ENCODE results near the gene STIM1.
A peak's percentile ranks its signal among the peaks of the same experiment; 100 is the strongest.

The STIM1 gene

GRCh38 chr11:4086575-4087353 lies 231.3 kb downstream of the STIM1 start:
- ATAC-seq: no peak

GRCh38 chr11:4087551-4087950 lies 232.1 kb downstream of the STIM1 start:
- peak; percentile 48; the same call in 1 of the 3 replicates for ATAC-seq

More at GRCh38 chr11:4086575-4087353, 231.3 kb downstream of the STIM1 start:
- TF ChIP-seq ZNF70 (CRISPR knock-in tag; IDR thresholded peaks at IDR 0.05) (no peak), ESRRG (CRISPR knock-in tag; IDR thresholded peaks at IDR 0.05) (no peak), GLIS3 (CRISPR knock-in tag; IDR thresholded peaks at IDR 0.05) (no peak), ISL1 (CRISPR knock-in tag; IDR thresholded peaks at IDR 0.05) (no peak), ZNF8 (CRISPR knock-in tag; IDR thresholded peaks at IDR 0.05) (no peak), BACH2 (CRISPR knock-in tag; IDR thresholded peaks at IDR 0.05; ENCODE audit: borderline replicate concordance) (no peak), ARNTL (CRISPR knock-in tag; IDR thresholded peaks at IDR 0.05; ENCODE audit: borderline replicate concordance, low read depth) (no peak), CSDC2 (CRISPR knock-in tag; IDR thresholded peaks at IDR 0.05) (no peak), OSR1 (CRISPR knock-in tag; IDR thresholded peaks at IDR 0.05) (no peak)

GRCh38 chr11:4090258-4090657 lies 234.8 kb downstream of the STIM1 start:
- TF ChIP-seq CREB5 (CRISPR knock-in tag; IDR thresholded peaks at IDR 0.05; ENCODE audit: low read depth) (no peak), ZFP3 (CRISPR knock-in tag; IDR thresholded peaks at IDR 0.05) (no peak), TCF4 (CRISPR knock-in tag; IDR thresholded peaks at IDR 0.05; ENCODE audit: borderline replicate concordance) (no peak), BACH2 (CRISPR knock-in tag; IDR thresholded peaks at IDR 0.05; ENCODE audit: borderline replicate concordance) (no peak), ESRRG (CRISPR knock-in tag; IDR thresholded peaks at IDR 0.05) (no peak)
- ATAC-seq: no peak

More at GRCh38 chr11:4087551-4087950, 232.1 kb downstream of the STIM1 start:
- no peak for TF ChIP-seq ZNF70 (CRISPR knock-in tag; IDR thresholded peaks at IDR 0.05)
- TF ChIP-seq GLIS3 (CRISPR knock-in tag; IDR thresholded peaks at IDR 0.05): no peak
- no peak for TF ChIP-seq TCF4 (CRISPR knock-in tag; IDR thresholded peaks at IDR 0.05; ENCODE audit: borderline replicate concordance)
- TF ChIP-seq CSDC2 (CRISPR knock-in tag; IDR thresholded peaks at IDR 0.05): no peak
- TF ChIP-seq PATZ1 (CRISPR knock-in tag; IDR thresholded peaks at IDR 0.05; ENCODE audit: borderline replicate concordance): no peak

GRCh38 chr11:4092026-4092425 lies 236.6 kb downstream of the STIM1 start:
- no peak for TF ChIP-seq ARNTL (CRISPR knock-in tag; IDR thresholded peaks at IDR 0.05; ENCODE audit: borderline replicate concordance, low read depth)
- TF ChIP-seq OSR1 (CRISPR knock-in tag; IDR thresholded peaks at IDR 0.05): no peak
- no peak for ATAC-seq

GRCh38 chr11:4093519-4094347 lies 238.3 kb downstream of the STIM1 start:
- peak; percentile 3 for ATAC-seq
- TF ChIP-seq CSDC2 (CRISPR knock-in tag; IDR thresholded peaks at IDR 0.05) (no peak), ZNF70 (CRISPR knock-in tag; IDR thresholded peaks at IDR 0.05) (no peak), PATZ1 (CRISPR knock-in tag; IDR thresholded peaks at IDR 0.05; ENCODE audit: borderline replicate concordance) (no peak), CREB5 (CRISPR knock-in tag; IDR thresholded peaks at IDR 0.05; ENCODE audit: low read depth) (no peak), ZNF8 (CRISPR knock-in tag; IDR thresholded peaks at IDR 0.05) (no peak), GLIS3 (CRISPR knock-in tag; IDR thresholded peaks at IDR 0.05) (no peak), ISL1 (CRISPR knock-in tag; IDR thresholded peaks at IDR 0.05) (no peak), SNAI2 (CRISPR knock-in tag; IDR thresholded peaks at IDR 0.05) (no peak), BACH2 (CRISPR knock-in tag; IDR thresholded peaks at IDR 0.05; ENCODE audit: borderline replicate concordance) (no peak), TSHZ2 (CRISPR knock-in tag; IDR thresholded peaks at IDR 0.05) (no peak), ZFP30 (CRISPR knock-in tag; IDR thresholded peaks at IDR 0.05) (no peak), ZC3H10 (CRISPR knock-in tag; IDR thresholded peaks at IDR 0.05) (no peak), PPARA (CRISPR knock-in tag; IDR thresholded peaks at IDR 0.05; ENCODE audit: borderline replicate concordance) (no peak), TCF4 (CRISPR knock-in tag; IDR thresholded peaks at IDR 0.05; ENCODE audit: borderline replicate concordance) (no peak), ESRRG (CRISPR knock-in tag; IDR thresholded peaks at IDR 0.05) (no peak)

All from SK-N-SH treated with all-trans-retinoic acid at 6 μM for 48 hours (cell line).